Smooth muscle cell of the coronary artery (primary cell): ENCODE data around the gene NRIP3. TPM values are rescaled to one million over a fixed set of nuclear protein-coding genes. Genes with fewer than 3 reads are reported as not detected.

Experiments used
- total RNA-seq: library from RNA; depleted of rRNA; stranded (reverse); fragments of >200 nt; gene quantifications from 2 replicates; pipeline ENCODE4 v1.2.3, GENCODE V29; 2014; ENCODE audit warnings: low replicate concordance

Gene NRIP3
- 3.7 and 8.7 TPM in 2 replicates for total RNA-seq

DNA sequence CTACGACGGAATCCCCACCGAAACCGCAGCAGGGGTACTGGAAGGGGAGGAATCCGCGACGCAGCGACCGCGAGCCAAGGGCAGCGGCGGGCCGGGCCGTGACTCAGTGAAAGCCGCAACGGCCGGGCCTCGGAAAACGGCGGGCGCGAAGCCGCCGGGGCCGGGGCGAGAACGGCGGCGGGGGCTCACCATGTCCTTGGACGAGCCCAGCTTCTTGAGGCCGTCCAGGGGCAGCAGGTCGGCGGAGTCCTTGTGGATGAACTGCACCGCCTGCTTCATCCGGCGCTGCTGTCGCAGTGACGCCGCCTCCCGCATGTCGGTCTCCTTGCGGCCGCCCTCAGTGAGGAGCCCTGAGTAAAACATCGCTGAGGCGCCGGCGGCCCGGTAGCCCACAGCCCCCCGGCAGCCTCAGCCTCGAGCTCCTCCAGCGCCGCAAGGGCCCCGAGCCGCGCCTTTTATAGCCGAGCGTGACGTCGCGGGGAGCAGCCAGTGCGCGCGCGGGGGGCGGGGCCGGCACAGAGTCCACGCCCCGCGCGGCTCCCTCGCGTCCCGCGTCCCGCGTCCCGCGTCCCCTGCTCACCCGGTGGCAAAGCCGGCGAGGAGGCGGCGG lies at the start of gene NRIP3:
NRIP3 (minus strand) TSS at position 429 of the 610 bp plus-strand sequence; CDS start at position 363, 66 bp downstream.

DNA sequence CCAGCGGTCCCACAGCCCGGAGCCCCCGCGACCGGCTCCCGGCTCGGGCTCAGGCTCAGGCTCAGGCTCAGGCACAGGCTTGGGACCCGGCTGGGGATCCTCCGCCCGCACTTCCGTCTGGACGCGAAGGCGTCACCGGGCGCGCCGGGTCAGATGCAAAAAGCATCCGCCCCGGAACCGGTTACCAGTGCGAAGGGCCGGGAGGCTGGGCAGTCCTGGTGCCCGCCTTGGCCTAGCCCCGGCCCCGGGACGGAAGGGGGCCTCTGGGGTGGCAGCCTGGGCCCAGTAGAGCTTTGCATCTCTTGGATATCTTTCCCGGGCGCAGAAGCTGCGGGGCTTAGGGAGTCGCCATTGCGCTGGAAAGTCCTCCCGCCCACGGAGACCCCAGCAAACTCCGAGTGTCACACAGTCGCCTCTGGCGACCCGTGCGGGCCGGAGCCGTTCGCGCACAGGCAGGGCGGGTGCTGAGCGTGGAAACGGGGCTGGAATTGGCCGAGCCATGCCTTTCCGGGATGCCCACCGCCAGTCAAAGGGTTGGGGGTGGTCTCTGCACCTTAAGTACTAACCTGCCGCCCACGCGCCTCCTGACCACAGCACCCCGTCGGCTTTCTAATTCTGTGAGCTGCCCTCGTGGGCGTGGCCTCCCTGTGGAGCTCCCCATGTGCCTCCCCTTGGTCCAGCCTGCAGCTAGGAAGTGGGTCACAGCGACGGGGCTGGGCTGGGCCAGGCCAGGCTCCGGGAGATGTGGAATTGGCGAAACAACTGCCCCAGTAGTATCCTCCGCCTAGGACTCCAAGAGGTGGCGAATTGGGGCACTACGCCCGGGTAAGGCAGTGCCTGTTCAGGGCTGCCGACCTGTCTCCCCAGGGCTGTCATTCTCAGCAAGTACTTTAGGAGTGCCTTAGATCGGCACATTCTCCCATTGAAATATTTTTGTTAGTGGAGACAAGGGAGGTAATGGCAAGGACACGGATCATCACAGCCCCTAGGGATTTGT lies 39.2 kb downstream of the NRIP3 start, which contains the start of gene TMEM9B:
TMEM9B (minus strand) TSS at position 119 of the 997 bp plus-strand sequence. CDS start 129 bp downstream, outside the sequence.

GRCh38 chr11:8942518-8943066 lies 61.2 kb downstream of the NRIP3 start, which contains the start of gene ASCL3:
Gene ASCL3, minus strand, starts transcription at chr11:8943016. Its CDS starts 4,855 bp downstream, at chr11:8938161.

DNA sequence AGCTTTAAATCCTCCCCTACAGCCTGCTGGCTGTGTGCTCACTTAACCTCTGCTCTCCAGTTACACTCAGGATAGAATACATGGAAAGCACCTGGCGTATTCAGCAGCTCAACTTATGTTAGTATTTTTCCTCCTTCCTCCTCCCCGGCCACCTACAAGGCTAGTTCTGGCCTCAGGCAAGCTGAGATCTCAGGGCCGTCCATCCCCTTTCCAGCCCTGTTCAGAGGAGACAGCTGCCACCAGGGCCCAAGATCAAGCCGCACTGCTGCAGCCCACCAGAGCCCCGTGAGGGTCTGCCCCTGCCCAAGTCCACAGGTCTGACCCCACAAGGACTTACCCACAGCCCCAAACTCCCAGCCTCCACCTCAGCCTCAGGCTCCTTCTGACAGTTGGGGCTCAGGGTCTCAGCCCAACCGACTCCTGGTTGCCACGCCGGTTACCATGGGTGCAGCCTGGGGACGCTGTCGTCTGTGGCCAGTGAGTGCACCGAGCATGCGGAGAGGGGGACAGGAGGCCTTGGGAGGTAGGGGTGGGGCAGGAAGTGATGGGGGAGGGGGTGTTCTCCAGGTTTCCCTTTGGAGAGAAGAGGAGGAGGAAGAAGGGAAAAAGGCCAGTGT lies 71.1 kb downstream of the NRIP3 start, which contains the start of gene C11orf16:
C11orf16 (minus strand) TSS at position 384 of the 617 bp plus-strand sequence. CDS start 639 bp downstream, outside the sequence.

Other genes starting within 250 kb of the NRIP3 start
- 29.8 and 41.2 TPM in 2 replicates for gene AKIP1, start 92.8 kb downstream of the NRIP3 start, total RNA-seq
- not detected in 2 replicates for gene C11orf16, start 71.1 kb downstream of the NRIP3 start, total RNA-seq
- gene ASCL3, start 61.0 kb downstream of the NRIP3 start, total RNA-seq, result not detected in 2 replicates
- 34.7 and 48.4 TPM in 2 replicates for gene TMEM9B, start 39.6 kb downstream of the NRIP3 start, total RNA-seq
- gene SCUBE2, start 87.6 kb upstream of the NRIP3 start, total RNA-seq, result 0.98 and 8.2 TPM in 2 replicates